Adrenal gland (tissue), 19 donors: ENCODE measurements around the gene TPTE2. TPM values are rescaled to one million over a fixed set of nuclear protein-coding genes. Genes with fewer than 3 reads are reported as not detected.
"Not testable (repeated sequence)": the region's sequence is repeated elsewhere in the genome, so short reads cannot be mapped to it uniquely, and the experiment has no call there.

ENCODE experiments used
- DNase-seq, 7 donors: peaks; one replicate each; pipeline ENCODE4 v3.0.0-alpha.2; 2019 to 2020
- H3K27ac ChIP-seq, 5 donors: fragments of 200-600 bp; sonication (generic) in 4 of 5; 1 replicate in 3 of 5; 2 replicates in 2 of 5; pipeline versions ENCODE4 v1.5.1 to v1.8.0; 2016 to 2020; ENCODE audit warnings: mild to moderate bottlenecking in 1 of 5
- H3K27me3 ChIP-seq: fragments of 200-600 bp; 2 replicates; pipeline ENCODE4 v1.8.0; 2021
- H3K36me3 ChIP-seq, 2 donors: fragments of 200-600 bp; replicated peaks in 1 of 2; 1 replicate in 1 of 2; 2 replicates in 1 of 2; pipeline versions ENCODE4 v1.5.1 to v1.8.0; 2018 to 2022
- H3K4me1 ChIP-seq, 2 donors: fragments of 200-600 bp; replicated peaks in 1 of 2; 1 replicate in 1 of 2; 2 replicates in 1 of 2; pipeline versions ENCODE4 v1.5.1 to v1.8.0; 2018 to 2021
- H3K4me3 ChIP-seq, 4 donors: fragments of 200-600 bp; sonication (generic) in 3 of 4; one replicate each; pipeline ENCODE4 v1.5.1; 2016 to 2018
- H3K9me3 ChIP-seq, 3 donors: fragments of 200-600 bp; sonication (generic) in 1 of 3; replicated peaks in 1 of 3; 1 replicate in 2 of 3; 2 replicates in 1 of 3; pipeline versions ENCODE4 v1.5.1 to v1.8.0; 2016 to 2021
- POLR2A ChIP-seq, 2 donors: fragments of 450-650 bp; IDR thresholded peaks; one replicate each; pipeline ENCODE4 v1.6.1; 2017; ENCODE audit warnings: antibody characterized with exemption in 2 of 2, mild to moderate bottlenecking in 2 of 2, moderate library complexity in 1 of 2
- WGBS, 4 donors: extraction: QIAGEN DNeasy Blood & Tissue Kit in 2 of 4; methylation state at CpG; one replicate each; pipeline versions ENCODE4 v1.1.5 to v1.1.7; 2013 to 2017; 5-methylcytosine and 5-hydroxymethylcytosine counted together
- intact Hi-C, 2 donors: fragments of 100-400 bp; cut with DNase I; formaldehyde crosslinking; loops; one replicate each; pipeline versions ENCODE4 v1.14.1 to v1.15.0; 2022 to 2023
- long read RNA-seq, 10 donors: library from polyadenylated mRNA in 3 of 10; unstranded in 2 of 10; stranded (forward) in 1 of 10; transcript quantifications; one replicate each; pipeline ENCODE4 v2.0.0 and lab custom pipeline, GENCODE V29; 2021 to 2026
- polyA plus RNA-seq, 3 donors: library from polyadenylated mRNA; stranded (reverse); fragments of 200-250 nt in 2 of 3; fragments of 350-450 nt in 1 of 3; fragmentation: Illumina TruSeq in 1 of 3; extraction: RNeasy Lipid Tissue Mini Kit (QIAGEN cat#74804) in 1 of 3; gene quantifications; one replicate each; pipeline ENCODE4 v1.2.3, GENCODE V29; 2013 to 2014
- total RNA-seq, 9 donors: library from RNA; depleted of rRNA in 4 of 9; stranded (reverse); fragments of >200 nt in 4 of 9; fragments of 120-200 nt in 1 of 9; fragmentation: NEBNext Ultra II Directional in 1 of 9; extraction: Animal tissue kit (Norgen Biotek cat#: 25700) in 1 of 9; gene quantifications; one replicate each; pipeline versions ENCODE4 v1.1.0 to v1.2.4, GENCODE V29; 2013 to 2023
- TF ChIP-seq, protein P1 (sequence below), 6 experiments: fragments of 450-650 bp in 4 of 6; fragments of 200-600 bp in 2 of 6; sonication (generic) in 1 of 6; IDR thresholded peaks; 1 replicate in 5 of 6; 2 replicates in 1 of 6; pipeline versions ENCODE4 v1.5.1 to v1.8.0; 2016 to 2021; ENCODE audit warnings: antibody characterized with exemption in 6 of 6, mild to moderate bottlenecking in 2 of 6, moderate library complexity in 1 of 6
- donor health status: healthy with polysubstance abuse.
- donor health status: Bipolar disorder and iron deficiency.
- donor health status: DM: yes; HTN: yes; CAD: no.
- donor health status: DM: no; HTN: no; CAD: no.
- donor health status: DM: no; HTN: no; CAD: no.
- donor health status: DM: yes; HTN: yes; CAD: no.

TPTE2 gene
- total RNA-seq = under 1 TPM in 3 of 9 donors, not detected in 6; 0.14 to 0.42 (median 0.22) TPM
- under 1 TPM; 0.09 to 0.30 (median 0.24) TPM for polyA plus RNA-seq
- long read RNA-seq, donor 1 = 0 reads
- long read RNA-seq, donor 2 = 0 reads
- long read RNA-seq, donor 3 = 0 reads
- long read RNA-seq, donor 4 = 0 reads
- long read RNA-seq, donor 5 = 0 reads
- long read RNA-seq, donor 6 = 0 reads
- long read RNA-seq, donor 7 = 0 reads
- long read RNA-seq, donor 8 = 0 reads
- long read RNA-seq, donor 9 = 0 reads
- long read RNA-seq, donor 10 = 0 reads

- DNase-seq, H3K36me3 ChIP-seq, H3K27me3 ChIP-seq, intact Hi-C loops, H3K4me3 ChIP-seq, H3K27ac ChIP-seq, H3K4me1 ChIP-seq, H3K9me3 ChIP-seq: not testable (repeated sequence)
- 90 to 98% (median 94%) methylated on average over 8 to 32 of the region's 32 CpGs for WGBS, 4 donors
These were observed at the start of gene TPTE2 for GRCh38 chr13:19561127-19561582. Gene TPTE2, minus strand, starts transcription at chr13:19561532. Its CDS starts 58,298 bp downstream, at chr13:19503234.

DNA sequence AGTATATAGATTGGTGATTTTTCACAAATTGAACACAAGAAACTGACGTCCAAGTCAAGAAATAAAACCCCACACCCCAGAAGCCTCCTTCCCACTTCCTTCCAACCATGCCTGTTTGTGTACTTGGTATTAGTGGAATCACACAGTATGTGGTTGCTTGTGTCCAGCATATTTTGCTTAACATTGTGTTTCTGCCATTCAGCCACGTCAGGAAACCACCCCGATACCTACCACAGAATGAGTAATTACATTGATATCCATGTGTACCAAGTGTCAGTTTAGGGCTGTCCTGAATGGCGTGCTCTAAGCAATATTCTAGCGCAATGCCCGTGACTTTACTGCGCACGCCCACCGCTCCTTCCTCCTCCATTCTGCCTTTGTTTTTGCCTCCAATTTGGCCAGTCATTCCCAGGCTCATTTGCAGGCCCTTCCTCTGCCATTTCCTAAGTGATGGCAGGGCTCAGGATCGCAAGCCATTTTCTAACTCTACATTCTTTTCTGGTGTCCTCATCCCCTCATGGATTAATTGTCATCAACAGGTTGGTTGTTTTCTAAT lies 46.3 kb upstream of the TPTE2 start:
- Histone ChIP-seq H3K27me3 (peaks cover 8% of the 10 kb centered on the region), H3K4me1 (peaks cover 0 to under 1% of the 10 kb centered on the region in 2 donors), H3K4me3 (no peak overlapping the region), H3K9me3 (no peaks in the 10 kb centered on the region), H3K27ac (no peak overlapping the region), H3K36me3 (no peaks in the 10 kb centered on the region)
- WGBS, 4 donors = 93 to 95% (median 94%) methylated on average over 10 of the region's 10 CpGs
- no peak for DNase-seq
- TF ChIP-seq POLR2A (IDR thresholded peaks at IDR 0.05) = no peak
- TF ChIP-seq, protein P1, sequence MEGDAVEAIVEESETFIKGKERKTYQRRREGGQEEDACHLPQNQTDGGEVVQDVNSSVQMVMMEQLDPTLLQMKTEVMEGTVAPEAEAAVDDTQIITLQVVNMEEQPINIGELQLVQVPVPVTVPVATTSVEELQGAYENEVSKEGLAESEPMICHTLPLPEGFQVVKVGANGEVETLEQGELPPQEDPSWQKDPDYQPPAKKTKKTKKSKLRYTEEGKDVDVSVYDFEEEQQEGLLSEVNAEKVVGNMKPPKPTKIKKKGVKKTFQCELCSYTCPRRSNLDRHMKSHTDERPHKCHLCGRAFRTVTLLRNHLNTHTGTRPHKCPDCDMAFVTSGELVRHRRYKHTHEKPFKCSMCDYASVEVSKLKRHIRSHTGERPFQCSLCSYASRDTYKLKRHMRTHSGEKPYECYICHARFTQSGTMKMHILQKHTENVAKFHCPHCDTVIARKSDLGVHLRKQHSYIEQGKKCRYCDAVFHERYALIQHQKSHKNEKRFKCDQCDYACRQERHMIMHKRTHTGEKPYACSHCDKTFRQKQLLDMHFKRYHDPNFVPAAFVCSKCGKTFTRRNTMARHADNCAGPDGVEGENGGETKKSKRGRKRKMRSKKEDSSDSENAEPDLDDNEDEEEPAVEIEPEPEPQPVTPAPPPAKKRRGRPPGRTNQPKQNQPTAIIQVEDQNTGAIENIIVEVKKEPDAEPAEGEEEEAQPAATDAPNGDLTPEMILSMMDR (IDR thresholded peaks at IDR 0.05) = no peak
- intact Hi-C loops = no loop called here

- Histone ChIP-seq H3K27me3 (peaks cover 15% of the 10 kb centered on the region), H3K4me3 (no peak overlapping the region), H3K27ac (no peak overlapping the region), H3K36me3 (no peaks in the 10 kb centered on the region), H3K4me1 (peaks cover 0 to 9% of the 10 kb centered on the region in 2 donors), H3K9me3 (no peaks in the 10 kb centered on the region)
- no peak for TF ChIP-seq POLR2A (IDR thresholded peaks at IDR 0.05)
- TF ChIP-seq, protein P1 (IDR thresholded peaks at IDR 0.05) = no peak
- WGBS, 4 donors = 80 to 96% (median 86%) methylated on average over 2 of the region's 2 CpGs
- intact Hi-C loops = no loop called here
- no peak for DNase-seq
These were observed 45.4 kb upstream of the TPTE2 start for GRCh38 chr13:19606737-19607136.

DNA sequence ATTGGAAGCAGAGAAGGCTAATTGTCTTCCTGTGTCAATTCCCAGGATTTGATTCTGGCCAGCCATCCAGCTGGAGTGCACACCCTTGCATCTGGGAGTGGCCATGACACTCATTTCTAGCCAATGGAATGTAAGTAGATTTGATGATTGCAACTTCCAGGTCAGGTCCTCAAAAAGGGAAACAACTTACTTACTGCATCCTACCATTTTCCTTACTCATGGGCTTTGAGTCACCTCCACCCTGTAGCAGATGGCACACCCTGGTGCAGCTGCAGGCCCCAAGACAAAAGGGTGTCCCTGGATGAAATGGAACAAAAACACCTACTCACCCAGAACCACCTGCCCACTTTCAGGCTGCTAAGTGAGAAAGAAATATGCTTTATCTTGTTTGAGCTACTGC lies 44.8 kb upstream of the TPTE2 start:
- Histone ChIP-seq H3K4me3 (no peak overlapping the region), H3K4me1 (peaks cover 0 to 13% of the 10 kb centered on the region in 2 donors), H3K27me3 (peaks cover 21% of the 10 kb centered on the region), H3K36me3 (no peaks in the 10 kb centered on the region), H3K27ac (no peak overlapping the region), H3K9me3 (no peaks in the 10 kb centered on the region)
- intact Hi-C loops = no loop called here
- TF ChIP-seq POLR2A (IDR thresholded peaks at IDR 0.05) = no peak
- TF ChIP-seq, protein P1 (IDR thresholded peaks at IDR 0.05) = no peak
- no peak for DNase-seq
